CD4-positive, alpha-beta T cell treated with Interferon alpha-2 for 1 hour (primary cell): Measurements from ENCODE around the gene SNRK.

Experiments
- DNase-seq, 2 donors: peaks; one replicate each; pipeline ENCODE4 v3.0.0-alpha.2; 2020 to 2022

SNRK gene

DNA sequence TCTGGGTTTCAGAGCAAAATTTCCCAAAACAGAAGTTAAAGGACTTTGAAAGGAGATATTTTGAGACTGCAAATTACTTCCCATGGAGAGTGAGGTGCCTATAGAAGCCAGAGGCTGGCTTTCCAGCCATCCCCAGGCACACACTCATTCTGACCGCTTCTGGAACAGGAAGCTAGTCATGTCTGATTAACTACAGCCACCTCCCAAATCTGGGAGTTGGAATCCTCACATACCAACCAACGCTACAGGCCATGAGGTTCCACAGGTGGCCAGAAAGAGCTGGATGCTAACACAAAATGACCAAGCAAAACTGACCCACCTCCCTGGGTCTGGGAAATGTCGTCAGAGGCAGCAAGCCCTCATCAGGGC, 87.2 kb downstream of the SNRK start:
- no peak for DNase-seq

DNA sequence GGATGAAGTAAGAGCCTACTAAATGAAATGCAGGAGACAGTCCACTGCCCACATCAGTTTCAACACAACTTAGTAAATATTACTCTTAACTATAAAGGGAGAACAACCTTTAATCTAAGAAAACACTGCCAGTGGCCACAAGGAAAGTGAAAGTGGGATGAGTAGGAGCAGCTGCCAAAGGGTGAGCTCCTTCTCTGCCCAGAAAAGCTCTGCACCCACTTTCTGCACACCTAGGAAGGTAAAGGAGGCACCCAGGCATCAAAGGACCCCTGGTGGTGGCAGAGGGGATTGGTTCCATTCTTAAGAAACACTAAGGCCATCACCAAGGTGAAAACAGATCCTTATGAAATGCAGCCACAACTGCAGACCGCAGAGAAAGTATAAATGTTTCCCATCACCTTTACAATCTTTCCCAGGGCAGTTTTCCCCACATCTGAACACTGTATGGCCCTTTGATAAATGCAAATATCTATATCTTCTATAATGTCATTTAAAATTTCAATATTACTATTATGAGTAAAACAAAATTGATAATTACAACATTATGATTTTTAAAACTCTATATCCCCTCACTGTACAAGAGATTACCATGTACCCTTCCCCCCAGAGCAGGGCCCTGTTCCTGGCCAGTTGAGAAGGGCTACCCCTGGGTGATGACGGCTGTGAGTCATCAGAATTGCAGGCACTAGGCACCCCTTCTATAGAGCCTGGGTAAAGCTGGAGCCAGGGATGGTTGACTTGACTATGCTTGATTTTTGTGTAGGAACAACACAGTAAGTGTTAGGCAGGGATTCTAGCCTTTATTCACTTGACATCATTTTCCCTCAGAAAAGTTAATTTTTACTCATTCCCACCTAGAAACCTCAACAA, 92.0 kb downstream of the SNRK start:
- peak; percentile 69 to 80 for DNase-seq

DNA sequence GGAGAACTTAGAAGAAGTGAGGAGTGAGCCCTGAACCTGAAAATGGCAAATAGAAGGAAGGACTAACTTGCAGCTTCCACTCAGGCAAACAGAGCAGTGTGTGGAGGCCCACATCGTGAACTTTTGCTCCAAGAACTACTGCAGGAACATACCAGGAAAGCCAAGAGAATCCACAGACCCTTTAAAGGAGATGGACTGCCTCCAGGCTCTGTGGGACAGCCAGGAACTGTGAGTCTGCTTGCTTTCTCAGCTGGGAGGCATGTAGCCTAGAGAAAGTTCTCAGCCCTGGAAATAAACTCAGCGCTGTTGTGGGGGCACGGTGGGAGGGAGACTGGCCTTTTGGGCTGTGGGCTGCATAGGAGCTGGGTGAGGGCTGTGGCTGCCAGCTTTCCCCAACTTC, 93.0 kb downstream of the SNRK start:
- DNase-seq, result no peak

DNA sequence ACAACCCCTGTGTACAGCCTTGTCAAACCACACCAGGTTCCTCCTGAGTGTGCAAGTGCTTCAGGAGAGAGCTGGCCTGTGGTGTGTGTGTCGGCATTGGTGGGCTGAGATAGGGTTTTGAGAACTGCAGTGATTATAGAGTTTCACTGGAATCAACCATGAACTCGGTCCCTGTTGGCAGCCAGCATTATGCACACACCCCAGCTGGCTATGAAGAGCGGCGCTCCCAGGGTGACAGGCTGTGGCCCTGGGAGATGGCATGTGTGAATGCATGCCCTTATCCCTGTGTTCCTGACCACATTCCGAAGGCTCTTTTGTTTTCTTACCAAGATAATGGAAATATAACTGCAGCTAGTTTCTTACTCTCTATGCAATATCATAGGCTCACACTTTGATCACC, 101.8 kb downstream of the SNRK start:
- no peak for DNase-seq

DNA sequence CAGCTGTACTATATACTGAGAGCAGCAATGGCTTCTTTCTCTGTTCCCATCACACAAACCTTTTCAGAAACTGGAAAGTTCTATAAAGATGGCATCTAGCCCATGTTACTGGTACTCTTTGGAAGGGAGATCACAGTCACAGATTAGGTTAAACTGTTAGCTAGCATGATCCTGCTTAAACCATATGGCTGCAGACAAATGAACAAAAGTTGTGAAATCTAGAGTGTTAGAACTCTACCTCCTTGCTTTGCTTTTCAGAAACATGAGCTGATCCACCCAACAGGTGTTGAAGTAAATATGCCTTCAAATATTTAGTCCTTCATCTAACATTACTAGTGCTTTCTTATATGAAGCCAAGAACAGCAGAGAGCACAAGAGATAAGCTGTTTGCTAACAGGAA, 102.6 kb downstream of the SNRK start:
- peak in 1 of 2 donors; percentile 6 for DNase-seq

DNA sequence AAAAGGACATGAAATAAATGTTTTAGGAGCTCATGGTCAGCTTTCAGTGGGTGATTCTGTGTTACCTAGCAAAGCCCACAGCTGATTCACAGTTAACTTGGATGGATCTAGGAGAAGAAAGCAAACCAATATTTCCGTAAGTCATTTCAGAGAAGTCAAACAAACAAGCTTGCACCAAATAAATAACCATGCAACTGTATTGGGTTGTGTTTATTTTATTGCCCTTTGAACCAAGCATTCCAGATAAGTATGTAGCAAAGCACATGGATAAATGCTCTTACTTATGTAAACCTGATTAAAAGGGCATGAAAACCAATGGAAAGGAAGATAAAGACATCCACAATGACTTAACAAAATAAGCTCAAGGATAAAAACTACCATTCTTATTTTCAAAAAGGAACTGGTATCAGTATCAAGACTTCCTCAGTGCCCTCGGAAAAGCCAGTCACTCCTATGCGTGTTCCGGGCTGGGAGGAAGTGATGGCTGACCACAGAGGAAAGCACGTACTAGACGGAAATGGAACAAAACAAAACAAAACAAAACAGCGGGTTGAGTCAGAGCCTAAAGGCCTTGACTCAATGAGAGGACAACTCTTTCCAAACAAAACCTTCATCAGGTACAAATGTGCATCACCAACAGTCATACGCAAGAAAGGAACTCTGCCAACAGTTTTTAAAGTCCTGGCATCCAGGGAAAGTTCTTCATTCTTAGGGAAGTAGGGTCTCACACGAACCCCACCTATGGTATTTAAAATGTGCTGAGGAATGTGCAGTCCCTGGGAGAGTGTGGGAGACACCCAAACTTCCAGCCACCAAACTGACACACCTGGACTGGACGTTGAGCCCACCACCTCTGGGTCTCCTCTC, 103.3 kb downstream of the SNRK start:
- DNase-seq, result peak; percentile 79 to 82

DNA sequence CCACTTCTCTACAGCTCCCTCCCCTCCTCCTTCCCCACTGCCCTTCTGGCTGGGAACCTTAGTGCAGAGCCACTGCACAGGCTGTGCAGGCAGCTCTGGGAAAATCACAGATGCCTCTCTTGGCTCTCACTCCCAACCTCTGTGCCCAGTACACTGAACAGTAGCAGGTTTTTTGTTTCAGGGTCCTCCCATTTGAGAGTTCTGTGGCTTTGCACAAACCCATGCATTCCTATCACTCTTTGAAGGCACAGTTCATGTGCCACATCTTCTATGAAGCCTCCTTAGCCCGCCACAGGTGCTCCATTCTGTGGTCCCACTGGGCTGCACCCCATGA, 103.9 kb downstream of the SNRK start:
- DNase-seq, result no peak

DNA sequence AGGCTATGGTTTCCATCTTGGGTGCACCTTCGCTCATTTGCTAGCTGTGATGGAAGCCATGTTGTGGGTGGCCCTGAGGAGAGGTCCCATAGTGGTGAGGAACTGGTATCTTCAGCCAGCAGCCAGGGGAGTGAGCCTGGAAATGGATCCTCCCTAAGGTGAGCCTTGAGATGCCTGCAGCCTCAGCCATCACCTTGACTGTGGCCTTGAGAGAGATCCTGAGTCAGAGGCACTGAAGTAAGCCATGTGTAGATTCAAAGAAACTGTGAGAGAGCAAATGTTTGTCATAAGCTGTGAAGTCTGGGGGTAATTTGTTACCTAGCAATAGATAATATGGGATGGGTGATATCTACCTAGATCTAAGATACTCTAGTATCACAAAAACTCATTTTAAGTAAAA, 105.3 kb downstream of the SNRK start:
- DNase-seq, result no peak

DNA sequence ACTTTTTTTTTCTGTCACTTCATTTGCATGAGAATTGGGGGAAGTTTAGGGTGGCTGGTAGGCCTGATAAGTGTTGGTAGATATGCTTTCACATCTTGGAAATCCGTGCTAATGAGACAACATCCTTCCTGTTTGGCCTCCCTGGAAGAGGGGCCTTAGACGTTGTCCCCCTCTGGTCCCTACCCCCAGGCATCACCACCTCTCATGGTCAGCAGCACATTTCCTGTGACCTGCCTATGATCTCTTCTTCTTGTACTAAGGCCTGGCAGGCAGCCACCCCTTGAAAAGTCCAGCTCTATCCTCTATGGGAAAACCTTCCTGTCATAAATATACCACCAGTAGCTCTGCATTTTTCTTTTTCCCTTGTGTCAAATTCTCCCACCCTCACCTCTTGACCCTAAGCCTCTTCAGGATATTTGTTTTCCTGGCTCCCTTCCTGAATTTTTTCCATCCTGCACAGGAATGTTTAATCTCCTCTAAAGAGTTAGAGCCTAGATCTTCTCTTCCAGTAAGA, 107.8 kb downstream of the SNRK start:
- DNase-seq, result no peak

DNA sequence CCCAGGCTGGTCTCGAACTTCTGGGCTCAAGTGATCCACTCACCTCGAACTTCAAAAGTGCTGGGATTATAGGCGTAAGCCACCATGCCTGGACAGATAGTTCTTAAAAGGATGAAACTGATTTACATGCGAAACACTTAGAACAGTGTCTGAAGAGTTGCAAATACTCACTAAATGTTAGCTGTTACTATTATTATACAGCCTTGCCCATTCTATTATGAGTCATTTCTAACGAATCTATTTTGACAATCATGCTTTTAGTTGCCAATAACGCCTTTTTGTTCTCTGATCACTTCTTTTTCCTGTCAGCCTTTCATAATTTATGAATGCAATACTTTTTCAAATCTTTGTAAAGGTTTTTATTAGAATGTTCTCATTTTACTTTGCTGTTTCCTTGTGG, 112.7 kb downstream of the SNRK start:
- DNase-seq, result no peak

DNA sequence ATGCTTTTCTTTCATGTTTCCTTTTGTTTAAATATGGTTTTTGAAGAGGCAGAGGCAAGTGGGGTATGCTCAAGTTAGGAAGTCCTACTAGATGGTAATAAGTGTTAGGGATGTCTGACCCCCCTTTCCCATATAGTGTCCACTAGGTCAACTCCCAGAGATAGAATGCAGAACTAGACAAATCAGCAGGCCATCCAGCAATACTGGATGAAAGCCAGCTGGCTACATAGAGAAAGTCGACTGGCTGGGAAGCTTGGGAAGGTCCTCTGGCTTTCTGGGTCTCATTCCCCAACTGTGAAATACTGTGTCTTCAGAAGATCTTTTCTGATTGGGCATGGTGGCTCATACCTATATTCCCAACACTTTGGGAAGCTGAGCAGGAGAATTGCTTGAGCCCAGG, 113.8 kb downstream of the SNRK start:
- no peak for DNase-seq
